Fibroblast of mammary gland (primary cell): ENCODE measurements around the gene FUZ.

Experiments
- DNase-seq: peaks from one replicate; pipeline ENCODE4 v3.0.0-alpha.2; 2010; ENCODE audit warnings: low read depth
- H3K4me3 ChIP-seq: 2 replicates; pipeline ENCODE4 v1.5.1; 2011; ENCODE audit warnings: low read depth, mild to moderate bottlenecking, low read length, moderate library complexity; ENCODE audit not compliant: control insufficient read depth
- CTCF ChIP-seq: conservative IDR thresholded peaks from 2 replicates; pipeline ENCODE4 v1.5.1; 2011; ENCODE audit warnings: low read depth, low read length, inconsistent platforms; ENCODE audit not compliant: control insufficient read depth, insufficient read depth

FUZ gene

GRCh38 chr19:49812997-49813861, at the start of gene FUZ:
FUZ (minus strand) TSS chr19:49813292; CDS start chr19:49813106, 186 bp downstream.
- peak within 1 kb of the TSS; percentile 76 for H3K4me3 ChIP-seq
- DNase-seq: peak; percentile 99
- TF ChIP-seq CTCF: peak; percentile 24

- TF ChIP-seq CTCF: peak; percentile 20
- no peak for DNase-seq
- H3K4me3 ChIP-seq: no peak overlapping the region
Observed at GRCh38 chr19:49862391-49863253, 49.5 kb upstream of the FUZ start.

- no peak overlapping the region for H3K4me3 ChIP-seq
- no peak for TF ChIP-seq CTCF
Observed at GRCh38 chr19:49861541-49862378, 48.7 kb upstream of the FUZ start.

GRCh38 chr19:49861107-49861506, 48.0 kb upstream of the FUZ start:
- no peak for DNase-seq
- H3K4me3 ChIP-seq: no peak overlapping the region
- no peak for TF ChIP-seq CTCF

More at GRCh38 chr19:49861541-49862378, 48.7 kb upstream of the FUZ start:
- DNase-seq: no peak

GRCh38 chr19:49860336-49861102, 47.4 kb upstream of the FUZ start:
- H3K4me3 ChIP-seq: no peak overlapping the region
- TF ChIP-seq CTCF: no peak
- DNase-seq: no peak
